K562 (cell line): ENCODE data around the gene LCTL. TPM values are rescaled to one million over a fixed set of nuclear protein-coding genes. Genes with fewer than 3 reads are reported as not detected.

Experiments
- ATAC-seq: fragments of 200-7000 bp; cut with Tn5 transposase; 3 replicates; pipeline ENCODE4 v1.9.1; 2020; ENCODE audit warnings: moderate library complexity
- BruUV-seq: library from RNA; stranded (reverse); fragments of 400-500 nt; replicated peaks from 2 replicates; lab custom pipeline; 2021; lab: Mats Ljungman, UMichigan
- CTCF ChIA-PET: fragments of 300-600 bp; formaldehyde crosslinking; extraction: SDS; loops from one replicate; lab custom pipeline; 2021; ENCODE audit warnings: low intra/inter-chr PET ratio; lab: Yijun Ruan, JAX
- POLR2A ChIA-PET: fragments of 300-600, 350-650 bp; sonication (Branson Sonifier 250); formaldehyde crosslinking; extraction: SDS; loops from one replicate; lab custom pipeline; 2021; ENCODE audit warnings: antibody characterized with exemption, inconsistent platforms; lab: Yijun Ruan, JAX
- DNase-seq, 4 experiments: peaks; one replicate each; pipeline versions ENCODE4 v3.0.0 to v3.0.0-alpha.2; 2011 to 2018; ENCODE audit warnings: low spot score in 3 of 4, mixed read lengths in 3 of 4; ENCODE audit errors: extremely low read depth in 1 of 4
- FAIRE-seq: peaks from 2 replicates; lab custom pipeline; 2011; peaks lifted over from hg19 to GRCh38; lab: Jason Lieb, UNC
- H2AFZ ChIP-seq: 2 replicates; pipeline ENCODE4 v1.6.0; 2011; ENCODE audit warnings: low read depth, low read length, control low read depth, inconsistent platforms
- H3K27ac ChIP-seq: fragments of 200-600 bp; 3 replicates; pipeline ENCODE4 v1.8.0; 2011; ENCODE audit warnings: low read depth, mild to moderate bottlenecking, control low read depth, inconsistent platforms, low read length, moderate library complexity, mixed read lengths; ENCODE audit errors: extremely low read depth
- H3K27me3 ChIP-seq, 2 experiments: fragments of 300-600 bp in 1 of 2; 2 replicates in 1 of 2; 3 replicates in 1 of 2; pipeline versions ENCODE4 v1.6.0 to v1.8.0; 2011; ENCODE audit warnings: inconsistent platforms in 2 of 2, low read length in 2 of 2, mild to moderate bottlenecking in 1 of 2, mixed read lengths in 1 of 2, moderate library complexity in 1 of 2; ENCODE audit not compliant: control insufficient read depth in 2 of 2, insufficient read depth in 2 of 2
- H3K36me3 ChIP-seq: fragments of 300-600 bp; 3 replicates; pipeline ENCODE4 v1.8.0; 2011; ENCODE audit warnings: mild to moderate bottlenecking, low read length, inconsistent platforms; ENCODE audit not compliant: control insufficient read depth, insufficient read depth
- H3K4me1 ChIP-seq, 2 experiments: fragments of 200-600 bp in 1 of 2; replicated peaks in 1 of 2; 2 replicates in 1 of 2; 3 replicates in 1 of 2; pipeline versions ENCODE4 v1.5.1 to v1.8.0; 2011; ENCODE audit warnings: inconsistent platforms in 2 of 2, low read length in 2 of 2, mild to moderate bottlenecking in 1 of 2, mixed read lengths in 1 of 2, moderate library complexity in 1 of 2; ENCODE audit not compliant: control insufficient read depth in 2 of 2, insufficient read depth in 2 of 2
- H3K4me2 ChIP-seq: 2 replicates; pipeline ENCODE4 v1.6.1; 2011; ENCODE audit warnings: low read length, control low read depth, inconsistent platforms, mixed read lengths; ENCODE audit not compliant: insufficient read depth
- H3K4me3 ChIP-seq: fragments of 200-600 bp; sonication (generic), shearing (Covaris generic); 2 replicates; pipeline ENCODE4 v1.5.1; 2016; ENCODE audit warnings: control low read depth, inconsistent platforms
- H3K79me2 ChIP-seq: fragments of 200-600 bp; 3 replicates; pipeline ENCODE4 v1.8.0; 2011; ENCODE audit warnings: low read length, inconsistent platforms; ENCODE audit not compliant: control insufficient read depth, insufficient read depth
- H3K9ac ChIP-seq, 2 experiments: 2 replicates each; pipeline versions ENCODE4 v1.6.0 to v1.6.1; 2011; ENCODE audit warnings: low read depth in 2 of 2, low read length in 2 of 2, control low read depth in 1 of 2, inconsistent platforms in 1 of 2, mild to moderate bottlenecking in 1 of 2, mixed read lengths in 1 of 2; ENCODE audit not compliant: insufficient read depth in 1 of 2
- H3K9me1 ChIP-seq: one replicate; pipeline ENCODE4 v1.6.0; 2011; ENCODE audit warnings: inconsistent platforms, mild to moderate bottlenecking, low read length, moderate library complexity; ENCODE audit not compliant: control insufficient read depth, insufficient read depth
- H3K9me3 ChIP-seq: replicated peaks from 2 replicates; pipeline ENCODE4 v1.5.1; 2011; ENCODE audit warnings: low read depth, low read length, inconsistent platforms; ENCODE audit not compliant: control insufficient read depth, insufficient read depth
- H4K20me1 ChIP-seq: replicated peaks from 2 replicates; pipeline ENCODE4 v1.6.1; 2011; ENCODE audit warnings: low read length, inconsistent platforms, mixed read lengths; ENCODE audit not compliant: control insufficient read depth, insufficient read depth
- EGR1 ChIP-seq: fragments of 450-650 bp; conservative IDR thresholded peaks from 2 replicates; pipeline ENCODE4 v1.6.1; 2017; ENCODE audit warnings: mild to moderate bottlenecking
- FUS ChIP-seq: fragments of 200-400 bp; formaldehyde crosslinking; optimal IDR thresholded peaks from 2 replicates; pipeline ENCODE3; 2017; ENCODE audit warnings: low read depth, low read length
- HDGF ChIP-seq: fragments of 450-650 bp; IDR thresholded peaks from 2 replicates; pipeline ENCODE4 v1.6.1; 2016
- JUNB ChIP-seq: fragments of 450-650 bp; formaldehyde crosslinking; conservative IDR thresholded peaks from 2 replicates; pipeline ENCODE4 v1.4.0; 2020; ENCODE audit warnings: mild to moderate bottlenecking
- KLF13 ChIP-seq: fragments of 450-650 bp; IDR thresholded peaks from 2 replicates; pipeline ENCODE4 v1.6.1; 2016; ENCODE audit warnings: missing genetic modification characterization, low read depth, mild to moderate bottlenecking, missing compliant biosample characterization, moderate library complexity, borderline replicate concordance
- NR2C1 ChIP-seq, 2 experiments: fragments of 450-650 bp; IDR thresholded peaks; 2 replicates each; pipeline ENCODE4 v1.6.1; 2017; ENCODE audit warnings: mild to moderate bottlenecking in 2 of 2, antibody characterized with exemption in 1 of 2, inconsistent platforms in 1 of 2, missing compliant biosample characterization in 1 of 2, missing genetic modification characterization in 1 of 2
- PML ChIP-seq: IDR thresholded peaks from 2 replicates; pipeline ENCODE4 v1.6.1; 2012; ENCODE audit warnings: low read length, inconsistent platforms
- POLR3G ChIP-seq: IDR thresholded peaks from 2 replicates; pipeline ENCODE4 v1.6.1; 2011; ENCODE audit not compliant: insufficient read length, insufficient replicate concordance; ENCODE audit errors: extremely low read depth
- PTBP1 ChIP-seq: fragments of 200-400 bp; formaldehyde crosslinking; IDR thresholded peaks from 2 replicates; pipeline ENCODE4 v1.6.1; 2017; ENCODE audit warnings: low read depth, low read length
- SMAD1 ChIP-seq: fragments of 150-350 bp; IDR thresholded peaks from 2 replicates; pipeline ENCODE4 v1.6.1; 2014; ENCODE audit warnings: low read length, low read depth; ENCODE audit not compliant: partially characterized antibody
- SRSF7 ChIP-seq: fragments of 200-400 bp; formaldehyde crosslinking; optimal IDR thresholded peaks from 2 replicates; pipeline ENCODE3; 2017; ENCODE audit warnings: mild to moderate bottlenecking, low read depth, low read length
- TAF7 ChIP-seq: fragments of 450-650 bp; IDR thresholded peaks from 2 replicates; pipeline ENCODE4 v1.6.1; 2016; ENCODE audit warnings: missing genetic modification characterization, missing compliant biosample characterization
- TCFL5 ChIP-seq: fragments of 250-450 bp; sonication (Bioruptor Pico); conservative IDR thresholded peaks from 2 replicates; pipeline ENCODE4 v1.6.1; 2021; ENCODE audit warnings: mild to moderate bottlenecking, moderate library complexity, matching md5 sums
- ZBTB11 ChIP-seq, 3 experiments: fragments of 200-800 bp in 1 of 3; fragments of 250-450 bp in 1 of 3; fragments of 450-650 bp in 1 of 3; sonication (Bioruptor Pico) in 1 of 3; sonication (Bioruptor generic) in 1 of 3; formaldehyde crosslinking in 1 of 3; IDR thresholded peaks; 2 replicates each; pipeline versions ENCODE4 v1.6.1 to v1.8.0; 2016 to 2022; ENCODE audit warnings: mild to moderate bottlenecking in 2 of 3, missing genetic modification characterization in 2 of 3, missing compliant biosample characterization in 1 of 3, moderate library complexity in 1 of 3
- ZBTB7A ChIP-seq: IDR thresholded peaks from 2 replicates; pipeline ENCODE4 v1.6.1; 2011; ENCODE audit warnings: low read depth, mild to moderate bottlenecking, low read length, moderate library complexity, borderline replicate concordance; ENCODE audit not compliant: control insufficient read depth
- ZFX ChIP-seq: sonication (generic); formaldehyde crosslinking; IDR thresholded peaks from 2 replicates; pipeline ENCODE4 v1.8.0; 2022; ENCODE audit warnings: mild to moderate bottlenecking, missing genetic modification reagents, moderate library complexity
- ZNF184 ChIP-seq: sonication (generic); formaldehyde crosslinking; IDR thresholded peaks from 2 replicates; pipeline ENCODE4 v1.5.0; 2020; ENCODE audit warnings: missing genetic modification reagents
- WGBS: fragments of 100-300 bp; shearing (Covaris generic); methylation state at CpG from one replicate; pipeline ENCODE4 v1.1.6; 2016; ENCODE audit warnings: low coverage, mixed read lengths; ENCODE audit not compliant: insufficient coverage; ENCODE audit errors: missing lambda C conversion rate; 5-methylcytosine and 5-hydroxymethylcytosine counted together
- in situ Hi-C: fragments of 300-500 bp; cut with MboI; formaldehyde crosslinking; loops from 4 replicates; pipeline ENCODE4 v1.15.0; 2018; ENCODE audit warnings: inconsistent platforms, mixed read lengths
- intact Hi-C: fragments of 100-400 bp; cut with micrococcal nuclease; formaldehyde crosslinking; loops from 2 replicates; pipeline ENCODE4 v1.14.2; 2022
- polyA plus RNA-seq, 8 experiments: library from polyadenylated mRNA; depleted of rRNA in 4 of 8; stranded (reverse) in 5 of 8; unstranded in 3 of 8; fragments of >200 nt; fragmentation: Nextera tagmentation in 2 of 8; fragmentation: Illumina TruSeq in 1 of 8; extraction: Ambion mirVana in 2 of 8; extraction: Trizol in 1 of 8; gene quantifications; 2 replicates each; pipeline versions ENCODE4 v1.2.1 to v1.2.3, GENCODE V29; 2011 to 2014; ENCODE audit warnings: inconsistent platforms in 1 of 8, missing spikeins in 1 of 8
- total RNA-seq, 7 experiments: library from RNA; depleted of rRNA in 6 of 7; stranded (reverse); fragments of >200 nt in 6 of 7; fragmentation: Illumina TruSeq in 2 of 7; extraction: Trizol in 2 of 7; gene quantifications; 2 replicates each; pipeline versions ENCODE4 v1.2.1 to v1.2.3, GENCODE V29; 2011 to 2021; ENCODE audit warnings: low replicate concordance in 1 of 7
- TF ChIP-seq, protein P1 (sequence below): sonication (generic); IDR thresholded peaks from 2 replicates; pipeline ENCODE4 v1.6.1; 2016

The LCTL gene
- total and polyA plus RNA-seq, 9 of the 15 experiments (the other 6 are each of a cell fraction or from before 2014, with no cell fraction given), result 0.08 to 0.31 (median 0.17) TPM; not detected in 6

GRCh38 chr15:66592505-66593218 lies 26.9 kb upstream of the LCTL start:
- peaks cover 40% of the 10 kb centered on the region for H3K9me1 ChIP-seq
- no peaks in the 10 kb centered on the region for H3K9me3 ChIP-seq
- BruUV-seq, result no TSS peak
- peak; percentile 64 for ATAC-seq
- peak overlapping the region; percentile 49; the same call in 1 of the 2 replicates for H3K4me2 ChIP-seq
- intact Hi-C loops, result no loop called here
- H3K4me1 ChIP-seq, result peaks cover 37 to 46% of the 10 kb centered on the region in 2 experiments; a peak in 4 of 5 replicates
- H4K20me1 ChIP-seq, result peaks cover 74% of the 10 kb centered on the region
- ChIA-PET POLR2A (interaction anchor here (0.6 to 2.3 kb wide), 5 partner anchors 9 to 118 kb away, joined by 3 to 14 read pairs (median 3); no protein-coding TSS in a partner anchor), CTCF (no interaction called here)
- WGBS, result 50% methylated on average over 12 of the region's 12 CpGs
- in situ Hi-C loops, result loop anchor here (10.0 kb wide), 1 partner anchor 262 kb away; no protein-coding TSS in a partner anchor
- no peak overlapping the region for H3K27ac ChIP-seq
- peak overlapping the region in 1 of 2 experiments; percentile 49; a peak in 2 of 4 replicates for H3K9ac ChIP-seq
- H2AFZ ChIP-seq, result no peak overlapping the region
- H3K4me3 ChIP-seq, result no peak overlapping the region
- peak; percentile 78 for FAIRE-seq
- no peaks in the 10 kb centered on the region for H3K27me3 ChIP-seq
- peaks cover 92% of the 10 kb centered on the region for H3K36me3 ChIP-seq
- peak; percentile 78 to 81 (median 79) for DNase-seq
- H3K79me2 ChIP-seq, result peaks cover 98% of the 10 kb centered on the region
- no peak for TF ChIP-seq ZNF184 (CRISPR knock-in tag)
- TF ChIP-seq SRSF7, result no peak
- no peak for TF ChIP-seq ZBTB11 (CRISPR knock-in tag; IDR thresholded peaks at IDR 0.05)
- no peak for TF ChIP-seq ZFX
- TF ChIP-seq ZBTB7A, result no peak
- TF ChIP-seq NR2C1 (IDR thresholded peaks at IDR 0.05), result no peak
- TF ChIP-seq NR2C1 (tag; IDR thresholded peaks at IDR 0.05), result no peak
- TF ChIP-seq, protein P1, sequence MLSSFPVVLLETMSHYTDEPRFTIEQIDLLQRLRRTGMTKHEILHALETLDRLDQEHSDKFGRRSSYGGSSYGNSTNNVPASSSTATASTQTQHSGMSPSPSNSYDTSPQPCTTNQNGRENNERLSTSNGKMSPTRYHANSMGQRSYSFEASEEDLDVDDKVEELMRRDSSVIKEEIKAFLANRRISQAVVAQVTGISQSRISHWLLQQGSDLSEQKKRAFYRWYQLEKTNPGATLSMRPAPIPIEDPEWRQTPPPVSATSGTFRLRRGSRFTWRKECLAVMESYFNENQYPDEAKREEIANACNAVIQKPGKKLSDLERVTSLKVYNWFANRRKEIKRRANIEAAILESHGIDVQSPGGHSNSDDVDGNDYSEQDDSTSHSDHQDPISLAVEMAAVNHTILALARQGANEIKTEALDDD, result no peak
- no peak for TF ChIP-seq JUNB (CRISPR knock-in tag)
- TF ChIP-seq SMAD1, result no peak
- TF ChIP-seq HDGF, result no peak
- TF ChIP-seq TAF7 (tag), result no peak
- TF ChIP-seq POLR3G, result no peak
- no peak for TF ChIP-seq PTBP1
- TF ChIP-seq FUS, result no peak
- TF ChIP-seq EGR1, result no peak
- no peak for TF ChIP-seq PML
- TF ChIP-seq KLF13 (tag), result no peak; the same call in 1 of the 2 replicates
- no peak for TF ChIP-seq TCFL5 (CRISPR knock-in tag)
